ENCODE results near the gene NCKAP5. TPM values are rescaled to one million over a fixed set of nuclear protein-coding genes. Genes with fewer than 3 reads are reported as not detected.

NCKAP5 gene
- polyA plus RNA-seq, 1 experiment, result 16.6 TPM

- POLR2A ChIA-PET, result no interaction called here
- CTCF ChIA-PET, result no interaction called here
- no peaks in the 10 kb centered on the region for H3K9me3 ChIP-seq (ENCODE audit: control insufficient read depth, insufficient read depth, low read length)
- no peak overlapping the region for H3K27ac ChIP-seq (ENCODE audit: low read depth, low read length)
- TF ChIP-seq CTCF (IDR thresholded peaks at IDR 0.05; ENCODE audit: low read depth, low read length), result no peak
- H3K4me3 ChIP-seq (ENCODE audit: low read depth, low read length), result no peak overlapping the region
- no peaks in the 10 kb centered on the region for H3K27me3 ChIP-seq (ENCODE audit: control insufficient read depth, insufficient read depth, low read length)
- peak; percentile 4 for DNase-seq (ENCODE audit: low read depth, low spot score)
Observed at GRCh38 chr2:132943829-132944228, 624.4 kb downstream of the NCKAP5 start.

- POLR2A ChIA-PET, result no interaction called here
- CTCF ChIA-PET, result no interaction called here
- H3K27ac ChIP-seq (ENCODE audit: low read depth, low read length), result no peak overlapping the region
- TF ChIP-seq CTCF (IDR thresholded peaks at IDR 0.05; ENCODE audit: low read depth, low read length), result no peak
- H3K4me3 ChIP-seq (ENCODE audit: low read depth, low read length), result no peak overlapping the region
- no peak for DNase-seq (ENCODE audit: low read depth, low spot score)
- H3K27me3 ChIP-seq (ENCODE audit: control insufficient read depth, insufficient read depth, low read length), result no peaks in the 10 kb centered on the region
- H3K9me3 ChIP-seq (ENCODE audit: control insufficient read depth, insufficient read depth, low read length), result no peaks in the 10 kb centered on the region
Observed at GRCh38 chr2:132941296-132942020, 626.8 kb downstream of the NCKAP5 start.

GRCh38 chr2:132937629-132938028, 630.6 kb downstream of the NCKAP5 start:
- POLR2A ChIA-PET, result interaction anchor here (0.6 kb wide), 1 partner anchor 101 kb away, joined by 3 read pairs; no protein-coding TSS in a partner anchor
- CTCF ChIA-PET, result no interaction called here
- Histone ChIP-seq H3K4me3 (ENCODE audit: low read depth, low read length) (no peak overlapping the region), H3K27me3 (ENCODE audit: control insufficient read depth, insufficient read depth, low read length) (no peaks in the 10 kb centered on the region), H3K27ac (ENCODE audit: low read depth, low read length) (peak overlapping the region; percentile 25), H3K9me3 (ENCODE audit: control insufficient read depth, insufficient read depth, low read length) (no peaks in the 10 kb centered on the region)
- DNase-seq (ENCODE audit: low read depth, low spot score), result peak; percentile 10
- no peak for TF ChIP-seq CTCF (IDR thresholded peaks at IDR 0.05; ENCODE audit: low read depth, low read length)

- no peaks in the 10 kb centered on the region for H3K27me3 ChIP-seq (ENCODE audit: control insufficient read depth, insufficient read depth, low read length)
- no peaks in the 10 kb centered on the region for H3K9me3 ChIP-seq (ENCODE audit: control insufficient read depth, insufficient read depth, low read length)
- DNase-seq (ENCODE audit: low read depth, low spot score), result no peak
- no peak for TF ChIP-seq CTCF (IDR thresholded peaks at IDR 0.05; ENCODE audit: low read depth, low read length)
- H3K4me3 ChIP-seq (ENCODE audit: low read depth, low read length), result no peak overlapping the region
- POLR2A ChIA-PET, result no interaction called here
- CTCF ChIA-PET, result no interaction called here
- H3K27ac ChIP-seq (ENCODE audit: low read depth, low read length), result no peak overlapping the region
Observed at GRCh38 chr2:132936791-132937190, 631.5 kb downstream of the NCKAP5 start.

- ChIA-PET POLR2A (no interaction called here), CTCF (no interaction called here)
- no peak for DNase-seq (ENCODE audit: low read depth, low spot score)
- Histone ChIP-seq H3K27ac (ENCODE audit: low read depth, low read length) (no peak overlapping the region), H3K4me3 (ENCODE audit: low read depth, low read length) (no peak overlapping the region), H3K9me3 (ENCODE audit: control insufficient read depth, insufficient read depth, low read length) (no peaks in the 10 kb centered on the region), H3K27me3 (ENCODE audit: control insufficient read depth, insufficient read depth, low read length) (no peaks in the 10 kb centered on the region)
- no peak for TF ChIP-seq CTCF (IDR thresholded peaks at IDR 0.05; ENCODE audit: low read depth, low read length)
Observed at GRCh38 chr2:132936261-132936660, 632.0 kb downstream of the NCKAP5 start.

Data from AG04450 (cell line).